Testis (tissue), 2 donors: ENCODE results near the gene TECR.

Source experiments
- CTCF ChIP-seq, 3 experiments: fragments of 450-650 bp in 2 of 3; fragments of 200-600 bp in 1 of 3; sonication (generic) in 1 of 3; IDR thresholded peaks; one replicate each; pipeline ENCODE4 v1.5.1; 2016 to 2019; ENCODE audit warnings: antibody characterized with exemption in 3 of 3, mild to moderate bottlenecking in 2 of 3, moderate library complexity in 1 of 3
- POLR2A ChIP-seq: fragments of 450-650 bp; IDR thresholded peaks from one replicate; pipeline ENCODE4 v1.6.1; 2017; ENCODE audit warnings: antibody characterized with exemption, mild to moderate bottlenecking, moderate library complexity

- TF ChIP-seq CTCF (IDR thresholded peaks at IDR 0.05) (no peak), POLR2A (no peak)
Observed at GRCh38 chr19:14512406-14512961, 16.9 kb upstream of the TECR start.
